GM12865 (cell line): Measurements from ENCODE around the gene PKDREJ.

Experiments
- DNase-seq: peaks from one replicate; pipeline ENCODE4 v3.0.0; 2010; ENCODE audit warnings: low read depth
- H3K4me3 ChIP-seq: 2 replicates; pipeline ENCODE4 v1.5.1; 2011; ENCODE audit warnings: mild to moderate bottlenecking, low read depth, low read length, control low read depth
- TF ChIP-seq, protein P1 (sequence below): IDR thresholded peaks from 2 replicates; pipeline ENCODE4 v1.5.1; 2011; ENCODE audit warnings: low read length, control low read depth, low read depth, inconsistent platforms; ENCODE audit not compliant: insufficient read depth; ENCODE audit errors: missing control alignments

Gene PKDREJ

DNA sequence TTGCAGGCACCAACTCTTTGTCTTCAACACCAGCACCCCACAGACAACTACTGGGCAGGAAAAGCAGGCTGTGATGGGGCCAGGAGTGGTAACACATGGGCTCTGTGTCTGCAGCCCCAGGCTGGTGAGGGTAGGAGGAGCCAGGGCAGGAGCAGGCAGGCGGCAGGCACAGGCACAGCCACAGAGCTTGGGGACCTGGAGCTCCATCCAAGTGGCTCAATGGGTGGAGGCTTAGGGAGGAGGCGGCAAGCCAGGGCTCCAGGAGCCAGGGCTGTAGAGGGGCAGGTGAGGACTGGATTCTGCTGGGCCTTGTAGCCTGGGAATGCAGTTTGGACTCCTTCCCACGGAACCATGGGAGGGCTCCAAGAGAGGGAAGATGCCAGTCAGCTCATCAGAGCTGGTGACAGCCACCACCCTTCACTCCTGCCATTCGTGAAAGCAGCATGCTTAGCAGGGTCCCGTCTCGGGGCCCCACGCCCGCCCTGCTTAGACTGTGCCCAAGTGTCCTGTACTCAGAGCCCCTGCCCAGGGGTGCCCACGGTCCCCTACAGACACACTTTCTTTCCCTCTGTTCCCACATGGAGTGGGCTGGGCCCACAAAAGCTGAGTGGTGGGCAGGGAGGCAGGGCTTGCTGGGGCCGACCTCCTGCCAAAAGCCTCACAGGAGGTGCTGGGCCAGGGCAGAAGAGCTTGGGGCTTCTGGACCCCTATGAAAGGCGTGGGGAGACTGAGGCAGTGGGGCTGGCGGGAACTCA is 17.1 kb upstream of the PKDREJ start:
- TF ChIP-seq, protein P1, sequence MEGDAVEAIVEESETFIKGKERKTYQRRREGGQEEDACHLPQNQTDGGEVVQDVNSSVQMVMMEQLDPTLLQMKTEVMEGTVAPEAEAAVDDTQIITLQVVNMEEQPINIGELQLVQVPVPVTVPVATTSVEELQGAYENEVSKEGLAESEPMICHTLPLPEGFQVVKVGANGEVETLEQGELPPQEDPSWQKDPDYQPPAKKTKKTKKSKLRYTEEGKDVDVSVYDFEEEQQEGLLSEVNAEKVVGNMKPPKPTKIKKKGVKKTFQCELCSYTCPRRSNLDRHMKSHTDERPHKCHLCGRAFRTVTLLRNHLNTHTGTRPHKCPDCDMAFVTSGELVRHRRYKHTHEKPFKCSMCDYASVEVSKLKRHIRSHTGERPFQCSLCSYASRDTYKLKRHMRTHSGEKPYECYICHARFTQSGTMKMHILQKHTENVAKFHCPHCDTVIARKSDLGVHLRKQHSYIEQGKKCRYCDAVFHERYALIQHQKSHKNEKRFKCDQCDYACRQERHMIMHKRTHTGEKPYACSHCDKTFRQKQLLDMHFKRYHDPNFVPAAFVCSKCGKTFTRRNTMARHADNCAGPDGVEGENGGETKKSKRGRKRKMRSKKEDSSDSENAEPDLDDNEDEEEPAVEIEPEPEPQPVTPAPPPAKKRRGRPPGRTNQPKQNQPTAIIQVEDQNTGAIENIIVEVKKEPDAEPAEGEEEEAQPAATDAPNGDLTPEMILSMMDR, result no peak
- DNase-seq, result no peak
- no peak overlapping the region for H3K4me3 ChIP-seq

DNA sequence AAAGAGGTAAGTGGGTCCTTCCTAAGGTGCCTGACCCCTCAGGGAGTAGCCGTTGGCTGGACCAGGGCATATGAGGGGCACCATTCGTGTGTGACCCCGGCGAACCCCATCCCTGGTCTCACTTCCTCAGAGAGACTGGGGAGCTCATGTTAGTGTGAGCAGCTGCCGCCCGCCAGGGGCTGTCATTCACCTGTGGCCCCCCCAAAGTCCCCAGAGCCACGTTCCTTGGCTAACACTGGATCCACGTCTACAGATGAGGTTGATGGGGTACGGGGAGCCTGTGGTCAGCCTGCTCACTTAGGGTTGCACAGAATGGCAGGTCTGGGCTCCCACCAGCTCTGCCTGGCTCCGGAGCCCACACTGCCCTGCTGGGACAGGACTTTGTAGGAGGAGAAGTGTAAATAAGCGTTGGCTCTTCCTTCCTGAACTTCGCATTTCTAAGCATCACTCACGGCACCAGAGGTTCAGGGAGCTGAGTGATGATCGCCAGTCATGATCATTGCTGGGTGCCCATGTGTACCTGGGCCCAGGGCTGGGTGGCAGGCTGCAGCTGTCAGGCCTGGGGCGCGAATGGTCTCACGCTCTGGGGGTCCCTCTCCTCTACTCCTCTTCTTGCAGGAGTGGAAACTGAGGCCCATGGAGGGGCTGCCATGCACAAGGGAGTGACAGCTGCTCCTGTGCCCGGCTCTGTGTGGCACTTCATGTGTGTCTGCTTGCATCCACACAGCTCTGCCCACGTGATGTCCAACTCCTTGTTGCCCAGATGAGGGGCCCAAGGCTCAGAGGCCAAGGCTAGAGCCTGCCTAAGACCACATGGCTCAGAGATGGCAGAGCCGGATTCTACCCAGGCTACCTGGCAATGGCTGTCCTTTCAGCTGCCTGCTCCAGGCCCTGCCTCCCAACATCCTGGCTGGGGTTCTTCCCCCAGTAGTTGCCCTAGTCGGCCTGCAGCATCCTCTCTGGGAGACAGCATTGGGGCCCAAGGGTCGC is 15.8 kb upstream of the PKDREJ start:
- no peak for DNase-seq
- TF ChIP-seq, protein P1, result no peak
- H3K4me3 ChIP-seq, result no peak overlapping the region

DNA sequence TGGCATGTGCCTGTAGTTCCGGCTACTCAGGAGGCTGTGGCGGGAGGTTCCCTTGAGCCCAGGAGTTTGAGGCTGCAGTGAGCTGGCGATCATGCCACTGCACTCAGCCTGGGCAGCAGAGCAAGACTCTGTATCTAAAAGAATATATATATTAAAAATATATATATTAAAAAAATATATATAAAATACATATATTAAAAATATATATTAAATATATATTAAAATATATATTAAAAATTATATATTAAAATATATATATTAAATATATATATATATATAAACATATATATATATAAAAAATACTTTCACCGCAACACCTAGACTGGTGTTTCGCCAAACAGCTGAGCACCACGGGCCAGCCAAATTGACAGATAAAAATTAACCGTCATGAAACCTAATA is 13.4 kb upstream of the PKDREJ start:
- no peak overlapping the region for H3K4me3 ChIP-seq
- DNase-seq, result no peak
- TF ChIP-seq, protein P1, result no peak

DNA sequence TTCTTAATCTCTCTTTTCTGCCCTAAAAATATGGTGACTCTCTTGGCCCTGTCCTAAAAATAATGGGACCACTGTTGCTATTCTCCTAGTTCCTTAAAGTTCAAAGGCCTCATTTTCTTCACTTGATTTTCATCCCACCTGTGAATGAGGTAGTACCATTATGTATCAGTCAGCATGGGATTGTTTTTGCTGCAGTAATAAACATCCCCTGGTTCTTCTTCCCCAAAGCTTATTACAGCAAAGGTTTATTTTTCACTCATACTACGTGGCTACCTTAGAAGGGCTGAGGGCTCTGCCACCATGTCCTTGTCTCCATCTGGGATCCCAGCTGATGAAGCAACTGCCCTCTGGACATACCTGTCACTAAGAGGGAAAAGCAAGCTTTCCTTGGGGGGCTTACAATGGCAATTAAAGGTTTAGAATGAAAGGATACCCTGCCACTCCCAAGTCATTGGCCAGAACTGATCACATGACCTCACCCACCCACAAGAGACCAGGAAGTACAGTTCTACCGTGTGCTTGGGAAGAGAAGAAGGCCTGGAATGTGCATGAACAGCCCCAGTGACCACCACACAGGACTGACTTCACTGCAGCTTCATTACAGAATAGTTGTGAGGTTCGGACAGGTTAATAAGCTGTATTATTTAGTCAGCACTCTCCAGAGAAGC is 12.4 kb upstream of the PKDREJ start:
- TF ChIP-seq, protein P1, result no peak
- H3K4me3 ChIP-seq, result no peak overlapping the region
- no peak for DNase-seq

DNA sequence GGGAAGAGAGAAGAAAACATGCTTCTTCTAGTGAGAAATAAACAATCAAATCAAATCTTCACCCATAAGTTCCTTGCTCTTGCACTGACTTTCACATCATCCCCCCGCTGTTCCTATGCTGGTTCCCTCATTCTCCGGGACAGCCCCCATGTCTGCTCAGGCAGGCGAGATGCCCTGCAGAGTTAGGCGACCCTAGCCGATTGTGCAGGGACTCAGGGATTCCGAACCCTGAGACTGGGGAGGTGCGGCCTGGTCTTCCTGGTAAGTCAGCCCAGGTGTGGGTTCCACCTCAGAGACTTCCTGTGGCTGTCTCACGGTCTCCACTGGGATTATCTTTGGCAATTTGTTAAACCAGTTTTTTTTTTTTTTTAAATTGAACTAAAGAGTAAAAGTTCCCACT is 11.2 kb upstream of the PKDREJ start:
- TF ChIP-seq, protein P1, result no peak
- DNase-seq, result no peak
- H3K4me3 ChIP-seq, result no peak overlapping the region

DNA sequence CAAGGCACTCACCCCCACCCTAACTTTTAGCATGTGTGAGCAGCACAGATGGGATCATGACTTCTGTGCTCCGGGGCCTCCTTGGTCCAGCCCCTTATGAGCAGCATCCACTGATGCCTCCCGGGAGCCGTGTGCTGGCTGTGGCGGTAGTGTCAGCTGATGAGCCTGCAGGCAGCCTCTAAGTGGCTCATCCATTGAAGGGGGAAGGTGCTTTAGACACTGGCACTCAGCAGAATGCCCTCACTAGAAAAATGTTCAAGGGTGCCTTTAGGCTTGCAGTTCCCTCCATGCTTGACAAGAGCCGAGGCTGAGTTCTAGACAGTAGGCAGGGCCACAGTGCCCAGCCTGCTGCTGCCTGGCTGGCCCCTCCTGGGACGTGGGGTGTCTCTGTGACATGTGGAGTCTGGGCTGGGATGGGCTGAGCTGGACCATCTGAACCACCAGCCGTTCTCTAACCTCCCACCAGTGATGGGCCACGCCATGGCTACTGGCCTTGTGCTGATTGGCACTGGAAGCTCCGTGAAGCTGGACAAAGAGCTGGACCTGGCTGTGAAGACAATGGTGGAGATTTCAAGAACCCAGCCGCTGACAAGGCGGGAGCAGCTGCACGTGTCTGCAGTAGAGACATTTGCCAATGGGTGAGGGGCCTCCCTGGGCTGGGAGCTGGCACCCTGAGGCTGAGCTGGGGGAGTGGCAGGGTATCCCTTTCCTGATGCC is 10.4 kb upstream of the PKDREJ start:
- no peak for DNase-seq
- TF ChIP-seq, protein P1, result no peak
- H3K4me3 ChIP-seq, result no peak overlapping the region
